HCT116 (cell line): Measurements from ENCODE around the gene TCF12. TPM values are rescaled to one million over a fixed set of nuclear protein-coding genes. Genes with fewer than 3 reads are reported as not detected.

Experiments used
- ATAC-seq: fragments of 200-7000 bp; cut with Tn5 transposase; 2 replicates; pipeline ENCODE4 v1.9.1; 2020; ENCODE audit warnings: mild to moderate bottlenecking, moderate library complexity
- BruUV-seq: library from RNA; stranded (reverse); fragments of 400-500 nt; replicated peaks from 2 replicates; lab custom pipeline; 2021; lab: Mats Ljungman, UMichigan
- CTCF ChIA-PET: fragments of 300-600 bp; sonication (Branson Sonifier 250); formaldehyde crosslinking; loops from one replicate; lab custom pipeline; 2021; ENCODE audit warnings: antibody characterized with exemption; lab: Charles Lee
- POLR2A ChIA-PET: fragments of 300-600, 350-600 bp; sonication (Branson Sonifier 250); formaldehyde crosslinking; loops from one replicate; lab custom pipeline; 2021; ENCODE audit warnings: antibody characterized with exemption; lab: Charles Lee
- RAD21 ChIA-PET, 2 experiments: fragments of 300-600 bp; sonication (Branson Sonifier 250); formaldehyde crosslinking; loops; one replicate each; lab custom pipeline; 2023; ENCODE audit warnings: low total read pairs in 2 of 2; ENCODE audit not compliant: uncharacterized antibody in 2 of 2, unreplicated experiment in 2 of 2, low non-redundant PET in 1 of 2; lab: Charles Lee
- DNase-seq: peaks from one replicate; pipeline ENCODE4 v3.0.0-alpha.2; 2010; ENCODE audit warnings: low read depth, low spot score
- H2AFZ ChIP-seq: fragments of 200-600 bp; shearing (Covaris generic), sonication (generic); 2 replicates; pipeline ENCODE4 v1.6.1; 2017; ENCODE audit warnings: low read depth, mixed run types, mixed read lengths, antibody characterized with exemption, low read length; ENCODE audit not compliant: poor library complexity, severe bottlenecking
- H3K27ac ChIP-seq: 2 replicates; pipeline ENCODE4 v1.5.1; 2012; ENCODE audit warnings: low read depth, low read length
- H3K27me3 ChIP-seq: fragments of 200-600 bp; sonication (generic); 2 replicates; pipeline ENCODE4 v1.6.1; 2016; ENCODE audit warnings: mixed run types, low read length, mixed read lengths; ENCODE audit not compliant: insufficient read depth
- H3K36me3 ChIP-seq, 2 experiments: fragments of 200-500 bp in 1 of 2; fragments of 200-600 bp in 1 of 2; sonication (Bioruptor generic) in 1 of 2; sonication (generic) in 1 of 2; 2 replicates each; pipeline versions ENCODE4 v1.5.1 to v1.6.1; 2014 to 2016; ENCODE audit warnings: low read length in 2 of 2, inconsistent platforms in 1 of 2, mixed read lengths in 1 of 2, mixed run types in 1 of 2; ENCODE audit not compliant: insufficient read depth in 2 of 2, control insufficient read depth in 1 of 2
- H3K4me1 ChIP-seq, 2 experiments: fragments of 200-600 bp in 1 of 2; sonication (generic) in 1 of 2; 2 replicates each; pipeline versions ENCODE4 v1.5.1 to v1.6.1; 2012 to 2017; ENCODE audit warnings: low read length in 2 of 2, inconsistent platforms in 1 of 2, mild to moderate bottlenecking in 1 of 2, mixed read lengths in 1 of 2, mixed run types in 1 of 2, moderate library complexity in 1 of 2; ENCODE audit not compliant: insufficient read depth in 2 of 2, control insufficient read depth in 1 of 2
- H3K4me2 ChIP-seq: fragments of 200-600 bp; sonication (generic); 2 replicates; pipeline ENCODE4 v1.6.1; 2017; ENCODE audit warnings: mixed run types, low read length, mixed read lengths
- H3K4me3 ChIP-seq, 2 experiments: fragments of 200-600 bp in 1 of 2; sonication (generic) in 1 of 2; replicated peaks in 1 of 2; 2 replicates each; pipeline ENCODE4 v1.5.1; 2011 to 2016; ENCODE audit warnings: low read length in 2 of 2, control low read depth in 1 of 2, low read depth in 1 of 2, mild to moderate bottlenecking in 1 of 2, mixed read lengths in 1 of 2, mixed run types in 1 of 2
- H3K79me2 ChIP-seq: fragments of 200-600 bp; sonication (generic); 2 replicates; pipeline ENCODE4 v1.6.1; 2017; ENCODE audit warnings: mild to moderate bottlenecking, mixed run types, low read length, moderate library complexity, mixed read lengths; ENCODE audit not compliant: insufficient read depth
- H3K9ac ChIP-seq: fragments of 200-600 bp; sonication (generic); 2 replicates; pipeline ENCODE4 v1.6.1; 2016; ENCODE audit warnings: low read length, mixed read lengths
- H3K9me2 ChIP-seq: fragments of 200-600 bp; sonication (generic), shearing (Covaris generic); 2 replicates; pipeline ENCODE4 v1.6.1; 2017; ENCODE audit warnings: mixed run types, mild to moderate bottlenecking, moderate library complexity; ENCODE audit not compliant: insufficient read depth
- H3K9me3 ChIP-seq, 2 experiments: fragments of 200-500 bp in 1 of 2; fragments of 200-600 bp in 1 of 2; sonication (Bioruptor generic) in 1 of 2; sonication (generic) in 1 of 2; 2 replicates each; pipeline ENCODE4 v1.6.1; 2014 to 2017; ENCODE audit warnings: low read length in 2 of 2, mixed read lengths in 2 of 2, inconsistent platforms in 1 of 2, low read depth in 1 of 2, mild to moderate bottlenecking in 1 of 2, mixed run types in 1 of 2, moderate library complexity in 1 of 2; ENCODE audit not compliant: control insufficient read depth in 1 of 2, insufficient read depth in 1 of 2
- H4K20me1 ChIP-seq: fragments of 200-600 bp; sonication (generic), shearing (Covaris generic); 2 replicates; pipeline ENCODE4 v1.6.1; 2017; ENCODE audit warnings: mixed run types, mild to moderate bottlenecking, moderate library complexity; ENCODE audit not compliant: insufficient read depth
- CEBPB ChIP-seq: IDR thresholded peaks from 2 replicates; pipeline ENCODE4 v1.6.1; 2012; ENCODE audit warnings: low read depth
- ELF1 ChIP-seq: IDR thresholded peaks from 2 replicates; pipeline ENCODE4 v1.6.1; 2012; ENCODE audit warnings: low read depth, borderline replicate concordance
- EZH2 ChIP-seq: fragments of 200-600 bp; sonication (generic); IDR thresholded peaks from 2 replicates; pipeline ENCODE4 v1.6.1; 2017; ENCODE audit warnings: antibody characterized with exemption, mixed run types
- EZH2phosphoT487 ChIP-seq: fragments of 200-600 bp; IDR thresholded peaks from 2 replicates; pipeline ENCODE4 v1.6.1; 2018; ENCODE audit warnings: antibody characterized with exemption, borderline replicate concordance
- FOSL1 ChIP-seq: IDR thresholded peaks from 2 replicates; pipeline ENCODE4 v1.6.1; 2012; ENCODE audit warnings: low read depth
- JUND ChIP-seq: IDR thresholded peaks from 2 replicates; pipeline ENCODE4 v1.6.1; 2012
- POLR2AphosphoS5 ChIP-seq: IDR thresholded peaks from 2 replicates; pipeline ENCODE4 v1.6.1; 2011; ENCODE audit warnings: mild to moderate bottlenecking, low read depth, low read length, moderate library complexity
- RAD21 ChIP-seq: IDR thresholded peaks from 2 replicates; pipeline ENCODE4 v1.6.1; 2012; ENCODE audit warnings: low read depth, mild to moderate bottlenecking
- SIN3A ChIP-seq: IDR thresholded peaks from 2 replicates; pipeline ENCODE4 v1.6.1; 2012; ENCODE audit warnings: low read depth
- SP1 ChIP-seq: IDR thresholded peaks from 2 replicates; pipeline ENCODE4 v1.6.1; 2012; ENCODE audit warnings: low read depth
- TCF7L2 ChIP-seq: IDR thresholded peaks from 2 replicates; pipeline ENCODE4 v1.7.0; 2011; ENCODE audit warnings: borderline replicate concordance, inconsistent platforms; ENCODE audit not compliant: insufficient read depth, insufficient read length; ENCODE audit errors: extremely low read depth
- YY1 ChIP-seq: IDR thresholded peaks from 2 replicates; pipeline ENCODE4 v1.6.1; 2011; ENCODE audit warnings: low read length, low read depth, moderate library complexity, mild to moderate bottlenecking; ENCODE audit not compliant: insufficient replicate concordance; ENCODE audit errors: extremely low read depth
- intact Hi-C: fragments of 100-400 bp; cut with micrococcal nuclease; formaldehyde crosslinking; loops from 2 replicates; pipeline ENCODE4 v1.10.0; 2022
- total RNA-seq: library from RNA; stranded (reverse); gene quantifications from one replicate; pipeline ENCODE4 v1.2.1, GENCODE V29; 2021; ENCODE audit not compliant: unreplicated experiment
- TF ChIP-seq, protein P1 (sequence below): IDR thresholded peaks from 2 replicates; pipeline ENCODE4 v1.6.1; 2012

TCF12 gene
- total RNA-seq, 1 experiment from 2014 or later, result 71.6 TPM

DNA sequence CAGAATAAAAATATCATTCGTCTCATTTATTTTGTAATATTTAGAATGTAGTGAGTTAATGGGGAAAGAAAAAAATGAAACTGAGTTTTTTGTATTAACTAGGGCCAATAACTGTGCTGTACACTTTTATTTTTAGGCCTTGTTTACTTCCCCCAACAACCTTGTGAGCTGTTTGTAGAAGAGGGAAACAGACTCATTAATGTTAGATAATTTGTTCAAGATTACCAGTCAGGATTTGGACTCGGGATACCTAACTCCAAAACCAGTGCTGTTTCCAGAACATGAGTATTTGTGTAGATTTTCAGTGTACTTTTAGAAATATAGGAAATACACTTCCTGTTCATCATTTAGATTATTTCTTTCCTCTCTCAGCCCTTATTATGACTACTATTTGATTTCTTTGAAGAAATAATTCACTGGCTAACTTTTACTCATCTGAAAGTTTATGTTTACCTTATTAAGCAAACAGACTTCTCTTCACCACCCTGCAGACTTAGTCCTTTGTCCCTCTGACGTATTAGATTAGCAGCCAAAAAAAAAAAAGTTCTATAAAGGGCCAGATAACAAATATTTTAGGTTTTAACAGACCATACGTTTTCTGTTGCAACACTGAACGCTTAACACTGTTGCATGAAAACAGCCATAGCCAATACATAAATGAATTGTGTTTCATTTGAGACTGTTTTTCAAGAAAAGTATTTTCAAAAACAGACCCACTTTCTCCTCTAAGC is 265.3 kb downstream of the TCF12 start:
- Histone ChIP-seq H3K4me1 (no peaks in the 10 kb centered on the region), H3K36me3 (no peaks in the 10 kb centered on the region), H3K4me2 (no peak overlapping the region), H3K9me2 (no peaks in the 10 kb centered on the region), H3K4me3 (no peak overlapping the region), H3K9ac (no peak overlapping the region), H4K20me1 (no peaks in the 10 kb centered on the region), H3K27ac (no peak overlapping the region), H2AFZ (no peak overlapping the region), H3K79me2 (no peaks in the 10 kb centered on the region), H3K9me3 (no peaks in the 10 kb centered on the region), H3K27me3 (no peaks in the 10 kb centered on the region)
- ChIA-PET POLR2A (no interaction called here), CTCF (no interaction called here), RAD21 (no interaction called here)
- ATAC-seq, result no peak
- BruUV-seq, result no TSS peak
- no peak for TF ChIP-seq SP1
- no peak for TF ChIP-seq TCF7L2
- TF ChIP-seq, protein P1, sequence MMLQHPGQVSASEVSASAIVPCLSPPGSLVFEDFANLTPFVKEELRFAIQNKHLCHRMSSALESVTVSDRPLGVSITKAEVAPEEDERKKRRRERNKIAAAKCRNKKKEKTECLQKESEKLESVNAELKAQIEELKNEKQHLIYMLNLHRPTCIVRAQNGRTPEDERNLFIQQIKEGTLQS, result no peak
- no peak for TF ChIP-seq EZH2phosphoT487
- TF ChIP-seq FOSL1, result no peak
- no peak for TF ChIP-seq RAD21
- TF ChIP-seq ELF1, result no peak
- TF ChIP-seq CEBPB, result no peak
- no peak for TF ChIP-seq POLR2AphosphoS5
- TF ChIP-seq JUND, result no peak
- TF ChIP-seq SIN3A, result no peak
- no peak for TF ChIP-seq YY1
- TF ChIP-seq EZH2, result no peak
- intact Hi-C loops, result no loop called here
- no peak for DNase-seq
